WTC11 (cell line): ENCODE results near the gene SLC29A1. TPM values are rescaled to one million over a fixed set of nuclear protein-coding genes. Genes with fewer than 3 reads are reported as not detected.

Source experiments
- CBFB ChIP-seq: sonication (generic); formaldehyde crosslinking; IDR thresholded peaks from 2 replicates; pipeline ENCODE4 v1.8.1; 2022; ENCODE audit warnings: mild to moderate bottlenecking, low read depth, missing genetic modification reagents
- CREB1 ChIP-seq: sonication (generic); formaldehyde crosslinking; IDR thresholded peaks from 2 replicates; pipeline ENCODE4 v1.8.0; 2023; ENCODE audit warnings: mild to moderate bottlenecking, missing genetic modification reagents
- CREM ChIP-seq: sonication (generic); formaldehyde crosslinking; IDR thresholded peaks from 2 replicates; pipeline ENCODE4 v1.8.1; 2022; ENCODE audit warnings: mild to moderate bottlenecking, missing genetic modification reagents, moderate library complexity
- ETV6 ChIP-seq: sonication (generic); formaldehyde crosslinking; IDR thresholded peaks from 2 replicates; pipeline ENCODE4 v1.8.1; 2022; ENCODE audit warnings: mild to moderate bottlenecking, missing genetic modification reagents
- FOXK1 ChIP-seq: sonication (generic); formaldehyde crosslinking; IDR thresholded peaks from 2 replicates; pipeline ENCODE4 v1.8.0; 2022; ENCODE audit warnings: mild to moderate bottlenecking, moderate library complexity, missing genetic modification reagents
- FOXP1 ChIP-seq: sonication (generic); formaldehyde crosslinking; IDR thresholded peaks from 2 replicates; pipeline ENCODE4 v1.8.0; 2022; ENCODE audit warnings: missing genetic modification reagents, mild to moderate bottlenecking, moderate library complexity, borderline replicate concordance
- HMGA2 ChIP-seq: fragments of 250-450 bp; sonication (Bioruptor Pico); IDR thresholded peaks from 2 replicates; pipeline ENCODE4 v1.4.0; 2021; ENCODE audit warnings: mild to moderate bottlenecking, moderate library complexity
- IRF2 ChIP-seq: sonication (generic); formaldehyde crosslinking; IDR thresholded peaks from 2 replicates; pipeline ENCODE4 v1.8.0; 2022; ENCODE audit warnings: low read depth, missing genetic modification reagents, borderline replicate concordance
- JUN ChIP-seq: sonication (generic); formaldehyde crosslinking; IDR thresholded peaks from 2 replicates; pipeline ENCODE4 v1.8.0; 2023; ENCODE audit warnings: mild to moderate bottlenecking, missing genetic modification reagents
- NFE2L1 ChIP-seq: sonication (generic); formaldehyde crosslinking; IDR thresholded peaks from 2 replicates; pipeline ENCODE4 v1.8.1; 2023; ENCODE audit warnings: missing genetic modification reagents
- NFYB ChIP-seq: sonication (generic); formaldehyde crosslinking; conservative IDR thresholded peaks from 2 replicates; pipeline ENCODE4 v1.8.0; 2022; ENCODE audit warnings: low read depth, missing genetic modification reagents
- RELA ChIP-seq: sonication (generic); formaldehyde crosslinking; IDR thresholded peaks from 2 replicates; pipeline ENCODE4 v1.8.1; 2022; ENCODE audit warnings: missing genetic modification reagents, mild to moderate bottlenecking, borderline replicate concordance
- RORB ChIP-seq: fragments of 250-450 bp; sonication (Bioruptor Pico); IDR thresholded peaks from 2 replicates; pipeline ENCODE4 v1.9.0; 2021; ENCODE audit warnings: mild to moderate bottlenecking
- SMAD4 ChIP-seq: sonication (generic); formaldehyde crosslinking; IDR thresholded peaks from 2 replicates; pipeline ENCODE4 v1.8.0; 2022; ENCODE audit warnings: mild to moderate bottlenecking, missing genetic modification reagents
- SOX15 ChIP-seq: fragments of 250-450 bp; sonication (Bioruptor Pico); IDR thresholded peaks from 2 replicates; pipeline ENCODE4 v1.9.0; 2021; ENCODE audit warnings: mild to moderate bottlenecking
- SP1 ChIP-seq: sonication (generic); formaldehyde crosslinking; conservative IDR thresholded peaks from 2 replicates; pipeline ENCODE4 v1.8.1; 2022; ENCODE audit warnings: missing genetic modification reagents
- TCF7 ChIP-seq: sonication (generic); formaldehyde crosslinking; IDR thresholded peaks from 2 replicates; pipeline ENCODE4 v1.8.0; 2022; ENCODE audit warnings: mild to moderate bottlenecking, low read depth, missing genetic modification reagents, moderate library complexity
- TEAD1 ChIP-seq: sonication (generic); formaldehyde crosslinking; IDR thresholded peaks from 2 replicates; pipeline ENCODE4 v1.8.0; 2022; ENCODE audit warnings: mild to moderate bottlenecking, missing genetic modification reagents
- TEAD4 ChIP-seq: sonication (generic); formaldehyde crosslinking; IDR thresholded peaks from 2 replicates; pipeline ENCODE4 v1.8.0; 2022; ENCODE audit warnings: mild to moderate bottlenecking, missing genetic modification reagents
- TP53 ChIP-seq: sonication (generic); formaldehyde crosslinking; IDR thresholded peaks from 2 replicates; pipeline ENCODE4 v1.8.1; 2023; ENCODE audit warnings: mild to moderate bottlenecking, missing genetic modification reagents
- ZNF219 ChIP-seq: sonication (generic); formaldehyde crosslinking; IDR thresholded peaks from 2 replicates; pipeline ENCODE4 v1.8.0; 2023; ENCODE audit warnings: missing genetic modification reagents, mild to moderate bottlenecking, borderline replicate concordance
- ZNF671 ChIP-seq: fragments of 250-450 bp; sonication (Bioruptor Pico); IDR thresholded peaks from 2 replicates; pipeline ENCODE4 v1.8.0; 2021; ENCODE audit warnings: mild to moderate bottlenecking
- total RNA-seq: library from RNA; stranded (reverse); gene quantifications from 3 replicates; pipeline ENCODE4 v1.2.3, GENCODE V29; 2021
- TF ChIP-seq, protein P1 (sequence below): sonication (generic); formaldehyde crosslinking; IDR thresholded peaks from 2 replicates; pipeline ENCODE4 v1.8.1; 2022; ENCODE audit warnings: missing genetic modification reagents, borderline replicate concordance
- TF ChIP-seq, protein P2 (sequence below): sonication (generic); formaldehyde crosslinking; IDR thresholded peaks from 2 replicates; pipeline ENCODE4 v1.8.1; 2023; ENCODE audit warnings: mild to moderate bottlenecking, missing genetic modification reagents, moderate library complexity
- TF ChIP-seq, protein P3 (sequence below): sonication (generic); formaldehyde crosslinking; IDR thresholded peaks from 2 replicates; pipeline ENCODE4 v1.8.1; 2023; ENCODE audit warnings: mild to moderate bottlenecking, missing genetic modification reagents
- TF ChIP-seq, protein P4 (sequence below): sonication (generic); formaldehyde crosslinking; IDR thresholded peaks from 2 replicates; pipeline ENCODE4 v1.8.0; 2022; ENCODE audit warnings: mild to moderate bottlenecking, missing genetic modification reagents
- TF ChIP-seq, protein P5 (sequence below): sonication (generic); formaldehyde crosslinking; IDR thresholded peaks from 2 replicates; pipeline ENCODE4 v1.8.1; 2023; ENCODE audit warnings: mild to moderate bottlenecking, missing genetic modification reagents
- TF ChIP-seq, protein P6 (sequence below): sonication (generic); formaldehyde crosslinking; IDR thresholded peaks from 2 replicates; pipeline ENCODE4 v1.8.1; 2022; ENCODE audit warnings: low read depth, mild to moderate bottlenecking, moderate library complexity, missing genetic modification reagents, borderline replicate concordance
- TF ChIP-seq, protein P7 (sequence below): fragments of 250-450 bp; sonication (Bioruptor Pico); IDR thresholded peaks from 2 replicates; pipeline ENCODE4 v1.8.0; 2021; ENCODE audit warnings: mild to moderate bottlenecking
- TF ChIP-seq, protein P8 (sequence below): sonication (generic); formaldehyde crosslinking; IDR thresholded peaks from 2 replicates; pipeline ENCODE4 v1.8.0; 2022; ENCODE audit warnings: mild to moderate bottlenecking, missing genetic modification reagents

SLC29A1 gene
- total RNA-seq, 1 experiment from 2014 or later: 139 TPM

DNA sequence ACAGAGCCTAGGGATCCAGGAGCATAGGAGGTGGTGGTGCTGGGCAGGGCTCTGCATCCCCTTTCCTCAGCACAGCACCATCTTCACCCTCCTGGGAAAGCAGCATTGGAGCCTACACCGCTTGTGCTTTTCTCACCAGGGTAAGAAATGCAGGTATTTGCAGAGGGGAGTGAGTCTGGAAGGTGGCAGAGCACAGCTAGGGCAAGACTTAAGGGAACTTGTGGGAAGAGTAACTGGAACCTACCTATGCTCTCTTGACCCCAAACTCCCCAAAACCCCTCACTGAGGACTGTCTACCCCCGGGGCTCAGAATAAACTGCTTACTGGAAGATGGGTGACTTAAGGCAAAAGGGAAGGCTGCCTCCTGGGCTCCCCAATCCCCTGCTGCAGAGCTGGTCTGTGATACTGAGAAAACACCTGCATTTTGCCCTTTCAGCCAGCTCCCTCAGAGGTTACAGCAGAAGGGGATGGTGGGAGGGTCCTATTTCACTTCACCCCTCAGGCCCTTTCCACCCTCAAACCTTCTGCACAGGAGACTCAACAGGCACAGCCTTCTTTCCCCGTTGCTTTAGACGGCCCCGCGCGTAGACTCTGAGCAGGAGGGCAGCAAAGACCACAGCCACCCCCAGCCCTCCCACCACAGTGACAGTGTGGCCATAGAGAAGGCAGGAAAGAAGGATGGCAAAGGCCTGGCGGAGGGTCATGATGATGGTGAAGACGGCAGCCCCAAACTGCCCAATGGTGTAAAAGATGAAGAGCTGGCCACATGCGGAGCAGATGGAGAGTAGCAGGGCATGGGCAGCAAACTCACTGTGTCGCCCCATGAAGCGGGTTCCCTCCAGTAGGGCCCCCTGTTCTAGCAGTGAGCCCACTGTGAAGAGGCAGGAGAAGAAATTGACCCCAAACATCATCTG, 31.1 kb downstream of the SLC29A1 start (continued):
- no peak; the same call in 1 of the 2 replicates for TF ChIP-seq TEAD1 (CRISPR knock-in tag)
- TF ChIP-seq, protein P1, sequence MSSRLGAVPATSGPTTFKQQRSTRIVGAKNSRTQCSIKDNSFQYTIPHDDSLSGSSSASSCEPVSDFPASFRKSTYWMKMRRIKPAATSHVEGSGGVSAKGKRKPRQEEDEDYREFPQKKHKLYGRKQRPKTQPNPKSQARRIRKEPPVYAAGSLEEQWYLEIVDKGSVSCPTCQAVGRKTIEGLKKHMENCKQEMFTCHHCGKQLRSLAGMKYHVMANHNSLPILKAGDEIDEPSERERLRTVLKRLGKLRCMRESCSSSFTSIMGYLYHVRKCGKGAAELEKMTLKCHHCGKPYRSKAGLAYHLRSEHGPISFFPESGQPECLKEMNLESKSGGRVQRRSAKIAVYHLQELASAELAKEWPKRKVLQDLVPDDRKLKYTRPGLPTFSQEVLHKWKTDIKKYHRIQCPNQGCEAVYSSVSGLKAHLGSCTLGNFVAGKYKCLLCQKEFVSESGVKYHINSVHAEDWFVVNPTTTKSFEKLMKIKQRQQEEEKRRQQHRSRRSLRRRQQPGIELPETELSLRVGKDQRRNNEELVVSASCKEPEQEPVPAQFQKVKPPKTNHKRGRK (CRISPR knock-in tag): 0 out of 2 replicates have a peak, but pooled peaks have one; percentile 22
- TF ChIP-seq, protein P2, sequence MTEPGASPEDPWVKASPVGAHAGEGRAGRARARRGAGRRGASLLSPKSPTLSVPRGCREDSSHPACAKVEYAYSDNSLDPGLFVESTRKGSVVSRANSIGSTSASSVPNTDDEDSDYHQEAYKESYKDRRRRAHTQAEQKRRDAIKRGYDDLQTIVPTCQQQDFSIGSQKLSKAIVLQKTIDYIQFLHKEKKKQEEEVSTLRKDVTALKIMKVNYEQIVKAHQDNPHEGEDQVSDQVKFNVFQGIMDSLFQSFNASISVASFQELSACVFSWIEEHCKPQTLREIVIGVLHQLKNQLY (CRISPR knock-in tag): no peak
- 0 out of 2 replicates have a peak, but pooled peaks have one; percentile 21 for TF ChIP-seq FOXP1 (CRISPR knock-in tag)
- no peak; the same call in none of the 2 replicates for TF ChIP-seq RORB (CRISPR knock-in tag)
- no peak for TF ChIP-seq SOX15 (CRISPR knock-in tag)
- no peak for TF ChIP-seq CBFB (CRISPR knock-in tag)
- TF ChIP-seq, protein P3, sequence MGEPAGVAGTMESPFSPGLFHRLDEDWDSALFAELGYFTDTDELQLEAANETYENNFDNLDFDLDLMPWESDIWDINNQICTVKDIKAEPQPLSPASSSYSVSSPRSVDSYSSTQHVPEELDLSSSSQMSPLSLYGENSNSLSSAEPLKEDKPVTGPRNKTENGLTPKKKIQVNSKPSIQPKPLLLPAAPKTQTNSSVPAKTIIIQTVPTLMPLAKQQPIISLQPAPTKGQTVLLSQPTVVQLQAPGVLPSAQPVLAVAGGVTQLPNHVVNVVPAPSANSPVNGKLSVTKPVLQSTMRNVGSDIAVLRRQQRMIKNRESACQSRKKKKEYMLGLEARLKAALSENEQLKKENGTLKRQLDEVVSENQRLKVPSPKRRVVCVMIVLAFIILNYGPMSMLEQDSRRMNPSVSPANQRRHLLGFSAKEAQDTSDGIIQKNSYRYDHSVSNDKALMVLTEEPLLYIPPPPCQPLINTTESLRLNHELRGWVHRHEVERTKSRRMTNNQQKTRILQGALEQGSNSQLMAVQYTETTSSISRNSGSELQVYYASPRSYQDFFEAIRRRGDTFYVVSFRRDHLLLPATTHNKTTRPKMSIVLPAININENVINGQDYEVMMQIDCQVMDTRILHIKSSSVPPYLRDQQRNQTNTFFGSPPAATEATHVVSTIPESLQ: no peak
- TF ChIP-seq CREM (CRISPR knock-in tag): no peak
- no peak for TF ChIP-seq ZNF219 (CRISPR knock-in tag)
- TF ChIP-seq, protein P4, sequence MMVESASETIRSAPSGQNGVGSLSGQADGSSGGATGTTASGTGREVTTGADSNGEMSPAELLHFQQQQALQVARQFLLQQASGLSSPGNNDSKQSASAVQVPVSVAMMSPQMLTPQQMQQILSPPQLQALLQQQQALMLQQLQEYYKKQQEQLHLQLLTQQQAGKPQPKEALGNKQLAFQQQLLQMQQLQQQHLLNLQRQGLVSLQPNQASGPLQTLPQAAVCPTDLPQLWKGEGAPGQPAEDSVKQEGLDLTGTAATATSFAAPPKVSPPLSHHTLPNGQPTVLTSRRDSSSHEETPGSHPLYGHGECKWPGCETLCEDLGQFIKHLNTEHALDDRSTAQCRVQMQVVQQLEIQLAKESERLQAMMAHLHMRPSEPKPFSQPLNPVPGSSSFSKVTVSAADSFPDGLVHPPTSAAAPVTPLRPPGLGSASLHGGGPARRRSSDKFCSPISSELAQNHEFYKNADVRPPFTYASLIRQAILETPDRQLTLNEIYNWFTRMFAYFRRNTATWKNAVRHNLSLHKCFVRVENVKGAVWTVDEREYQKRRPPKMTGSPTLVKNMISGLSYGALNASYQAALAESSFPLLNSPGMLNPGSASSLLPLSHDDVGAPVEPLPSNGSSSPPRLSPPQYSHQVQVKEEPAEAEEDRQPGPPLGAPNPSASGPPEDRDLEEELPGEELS: no peak
- TF ChIP-seq ZNF671: peak; percentile 93
- 0 out of 2 replicates have a peak, but pooled peaks have one; percentile 17 for TF ChIP-seq SP1 (CRISPR knock-in tag)
- TF ChIP-seq TEAD4 (CRISPR knock-in tag): no peak
- TF ChIP-seq ETV6 (CRISPR knock-in tag): peak; percentile 71; the same call in 1 of the 2 replicates
- TF ChIP-seq SMAD4 (CRISPR knock-in tag): no peak
- TF ChIP-seq, protein P5, sequence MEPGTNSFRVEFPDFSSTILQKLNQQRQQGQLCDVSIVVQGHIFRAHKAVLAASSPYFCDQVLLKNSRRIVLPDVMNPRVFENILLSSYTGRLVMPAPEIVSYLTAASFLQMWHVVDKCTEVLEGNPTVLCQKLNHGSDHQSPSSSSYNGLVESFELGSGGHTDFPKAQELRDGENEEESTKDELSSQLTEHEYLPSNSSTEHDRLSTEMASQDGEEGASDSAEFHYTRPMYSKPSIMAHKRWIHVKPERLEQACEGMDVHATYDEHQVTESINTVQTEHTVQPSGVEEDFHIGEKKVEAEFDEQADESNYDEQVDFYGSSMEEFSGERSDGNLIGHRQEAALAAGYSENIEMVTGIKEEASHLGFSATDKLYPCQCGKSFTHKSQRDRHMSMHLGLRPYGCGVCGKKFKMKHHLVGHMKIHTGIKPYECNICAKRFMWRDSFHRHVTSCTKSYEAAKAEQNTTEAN (CRISPR knock-in tag): no peak
- no peak for TF ChIP-seq JUN
- no peak for TF ChIP-seq NFYB
- TF ChIP-seq IRF2 (CRISPR knock-in tag): no peak
- no peak for TF ChIP-seq TCF7
- TF ChIP-seq HMGA2 (CRISPR knock-in tag): no peak
- TF ChIP-seq TP53 (CRISPR knock-in tag): no peak
- TF ChIP-seq, protein P6, sequence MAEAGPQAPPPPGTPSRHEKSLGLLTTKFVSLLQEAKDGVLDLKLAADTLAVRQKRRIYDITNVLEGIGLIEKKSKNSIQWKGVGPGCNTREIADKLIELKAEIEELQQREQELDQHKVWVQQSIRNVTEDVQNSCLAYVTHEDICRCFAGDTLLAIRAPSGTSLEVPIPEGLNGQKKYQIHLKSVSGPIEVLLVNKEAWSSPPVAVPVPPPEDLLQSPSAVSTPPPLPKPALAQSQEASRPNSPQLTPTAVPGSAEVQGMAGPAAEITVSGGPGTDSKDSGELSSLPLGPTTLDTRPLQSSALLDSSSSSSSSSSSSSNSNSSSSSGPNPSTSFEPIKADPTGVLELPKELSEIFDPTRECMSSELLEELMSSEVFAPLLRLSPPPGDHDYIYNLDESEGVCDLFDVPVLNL (CRISPR knock-in tag): no peak; the same call in 1 of the 2 replicates
- no peak for TF ChIP-seq RELA (CRISPR knock-in tag)
- TF ChIP-seq NFE2L1 (CRISPR knock-in tag): peak; percentile 9; the same call in 1 of the 2 replicates
- TF ChIP-seq, protein P7, sequence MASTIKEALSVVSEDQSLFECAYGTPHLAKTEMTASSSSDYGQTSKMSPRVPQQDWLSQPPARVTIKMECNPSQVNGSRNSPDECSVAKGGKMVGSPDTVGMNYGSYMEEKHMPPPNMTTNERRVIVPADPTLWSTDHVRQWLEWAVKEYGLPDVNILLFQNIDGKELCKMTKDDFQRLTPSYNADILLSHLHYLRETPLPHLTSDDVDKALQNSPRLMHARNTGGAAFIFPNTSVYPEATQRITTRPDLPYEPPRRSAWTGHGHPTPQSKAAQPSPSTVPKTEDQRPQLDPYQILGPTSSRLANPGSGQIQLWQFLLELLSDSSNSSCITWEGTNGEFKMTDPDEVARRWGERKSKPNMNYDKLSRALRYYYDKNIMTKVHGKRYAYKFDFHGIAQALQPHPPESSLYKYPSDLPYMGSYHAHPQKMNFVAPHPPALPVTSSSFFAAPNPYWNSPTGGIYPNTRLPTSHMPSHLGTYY (CRISPR knock-in tag): peak; percentile 78
- no peak; the same call in 1 of the 2 replicates for TF ChIP-seq CREB1 (CRISPR knock-in tag)
- TF ChIP-seq, protein P8, sequence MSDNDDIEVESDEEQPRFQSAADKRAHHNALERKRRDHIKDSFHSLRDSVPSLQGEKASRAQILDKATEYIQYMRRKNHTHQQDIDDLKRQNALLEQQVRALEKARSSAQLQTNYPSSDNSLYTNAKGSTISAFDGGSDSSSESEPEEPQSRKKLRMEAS (CRISPR knock-in tag): no peak
- TF ChIP-seq FOXK1: 0 out of 2 replicates have a peak, but pooled peaks have one; percentile 22
